HG02623 (cell line): ENCODE data around the gene KCNJ12.
"Not testable (repeated sequence)": the region's sequence is repeated elsewhere in the genome, so short reads cannot be mapped to it uniquely, and the experiment has no call there.

ENCODE experiments used
- ATAC-seq: cut with Tn5 transposase; IDR thresholded peaks from one replicate; pipeline ENCODE4 v1.9.1; 2021; ENCODE audit warnings: moderate library complexity; ENCODE audit not compliant: unreplicated experiment

Gene KCNJ12

GRCh38 chr17:21376081-21376758 is at the start of gene KCNJ12:
TSS of gene KCNJ12 (plus strand) at chr17:21376357. CDS start at chr17:21415343, 38,986 bp downstream.
- ATAC-seq: no peak

DNA sequence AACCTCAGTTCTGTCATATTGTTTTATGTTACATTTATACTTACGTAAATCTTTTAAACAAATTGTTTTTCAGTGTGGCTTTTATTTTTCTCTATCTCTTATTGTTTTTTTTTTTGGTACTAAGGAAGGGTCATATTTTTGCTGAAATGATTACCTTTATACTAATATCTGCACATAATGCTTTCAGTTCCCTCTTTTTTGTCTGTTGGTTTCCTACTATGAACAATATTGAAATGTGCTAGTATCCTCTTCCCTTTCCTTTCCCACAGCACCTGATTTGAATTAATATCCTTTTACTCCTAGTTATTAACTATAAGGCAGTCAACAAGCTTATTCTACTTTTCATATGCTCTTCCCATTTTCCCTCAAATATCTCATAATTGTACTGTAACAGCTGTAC is 48.2 kb upstream of the KCNJ12 start:
- ATAC-seq: not testable (repeated sequence)

DNA sequence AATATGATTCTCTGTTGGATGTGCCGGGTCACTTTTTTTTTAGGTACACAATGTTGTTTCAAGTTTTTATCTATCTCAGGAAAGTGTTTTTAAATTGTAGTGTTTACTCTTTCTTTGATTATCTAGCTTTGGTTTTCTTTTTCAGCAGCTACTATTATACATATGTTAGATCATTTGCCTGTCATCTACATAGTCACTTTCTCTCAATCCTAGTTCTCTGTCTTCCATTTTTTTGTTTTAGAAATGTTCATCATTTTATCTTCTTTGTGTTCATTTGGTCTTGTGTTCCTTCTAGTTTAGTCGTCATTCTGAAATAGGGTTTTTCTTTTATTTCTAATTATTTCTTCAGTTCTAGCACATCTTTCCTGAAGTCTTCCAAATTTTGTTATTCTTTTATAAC is 47.4 kb upstream of the KCNJ12 start:
- ATAC-seq: not testable (repeated sequence)

GRCh38 chr17:21330436-21331160 is 45.6 kb upstream of the KCNJ12 start:
- no peak for ATAC-seq

GRCh38 chr17:21336541-21337294 is 39.4 kb upstream of the KCNJ12 start:
- ATAC-seq: not testable (repeated sequence)

DNA sequence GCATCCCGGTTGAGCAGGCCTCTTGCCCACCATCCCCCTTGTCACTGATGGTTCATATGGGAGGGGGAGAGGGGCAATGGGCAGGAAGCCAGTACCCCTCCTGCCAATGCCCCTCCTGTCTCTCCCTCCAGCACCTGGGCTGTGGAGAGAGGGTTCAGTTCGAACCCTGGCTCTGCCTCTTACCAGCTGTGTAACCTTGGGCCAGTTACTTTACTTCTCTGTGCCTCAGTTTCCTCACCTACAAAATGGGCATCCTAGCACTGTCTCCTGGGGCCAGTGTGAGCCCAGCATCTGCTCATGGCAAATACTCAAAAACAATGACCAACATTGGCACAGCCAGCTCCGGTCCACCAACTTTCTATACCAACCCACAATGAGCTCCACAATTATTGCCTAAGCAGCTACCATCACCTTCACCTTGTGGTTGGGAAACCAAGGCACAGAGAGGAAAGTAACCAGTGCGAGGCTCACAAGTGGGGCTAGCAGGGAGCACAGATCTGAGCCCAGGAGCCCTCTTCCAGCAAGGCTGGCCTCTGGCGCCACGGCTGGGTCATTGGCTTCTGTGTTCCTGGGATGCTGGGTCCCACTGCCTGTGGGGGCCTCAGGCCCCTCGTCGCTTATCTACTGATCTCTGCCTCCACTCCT is 38.1 kb upstream of the KCNJ12 start:
- not testable (repeated sequence) for ATAC-seq

- ATAC-seq: no peak
Measured at GRCh38 chr17:21339011-21339410, 37.1 kb upstream of the KCNJ12 start.

DNA sequence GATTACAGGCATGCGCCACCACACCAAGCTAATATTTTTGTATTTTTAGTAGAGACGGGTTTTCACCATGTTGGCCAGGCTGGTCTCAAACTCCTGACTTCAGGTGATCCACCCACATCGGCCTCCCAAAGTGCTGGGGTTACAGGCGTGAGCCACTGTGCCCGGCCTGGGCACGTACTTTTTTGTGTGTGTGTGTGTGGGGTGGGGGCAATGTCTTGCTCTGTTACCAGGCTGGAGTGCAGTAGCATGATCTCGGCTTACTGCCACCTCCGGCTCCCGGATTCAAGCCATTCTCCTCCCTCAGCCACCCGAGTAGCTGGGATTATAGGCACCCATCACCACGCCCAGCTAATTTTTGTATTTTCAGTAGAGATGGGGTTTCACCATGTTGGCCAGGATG is 36.6 kb upstream of the KCNJ12 start:
- ATAC-seq: not testable (repeated sequence)

DNA sequence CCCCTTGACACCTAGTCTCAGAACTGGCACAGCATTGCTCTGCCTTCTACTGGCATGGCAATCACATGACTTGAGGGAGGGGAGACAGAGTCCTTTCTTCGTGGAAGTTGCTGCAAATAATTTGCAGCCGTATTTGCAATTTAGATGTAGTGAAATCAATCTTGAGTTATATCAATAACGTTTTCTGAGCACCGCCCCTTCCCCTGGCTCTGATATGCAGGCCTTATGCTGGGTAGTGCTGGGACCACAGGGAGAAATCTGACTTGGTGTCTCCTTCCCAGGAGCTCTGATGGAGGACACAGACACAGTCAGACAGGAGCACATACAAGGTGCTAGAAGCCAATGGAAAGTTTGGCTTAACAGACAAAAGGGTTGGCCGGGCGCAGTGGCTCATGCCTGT is 35.8 kb upstream of the KCNJ12 start:
- ATAC-seq: not testable (repeated sequence)

DNA sequence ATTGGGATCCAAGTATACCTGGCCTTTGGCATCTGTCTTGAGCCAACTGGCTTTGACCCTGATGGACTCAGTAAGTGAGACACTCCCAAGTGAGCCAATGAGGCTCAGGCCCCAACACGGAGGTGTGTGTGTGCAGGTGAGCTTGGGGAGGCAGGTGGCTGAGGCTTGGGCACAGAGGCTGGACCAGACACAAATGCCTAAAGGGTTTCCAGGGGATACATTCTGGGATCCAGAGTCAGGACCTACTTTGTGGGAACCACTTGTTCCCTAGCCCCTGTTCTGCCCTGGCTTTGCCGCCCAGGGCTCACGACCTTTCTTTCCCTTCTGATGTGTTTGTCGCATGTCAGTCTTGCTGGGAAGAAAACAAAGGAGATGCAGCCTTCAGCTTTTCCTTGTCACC is 34.9 kb upstream of the KCNJ12 start:
- ATAC-seq: not testable (repeated sequence)

DNA sequence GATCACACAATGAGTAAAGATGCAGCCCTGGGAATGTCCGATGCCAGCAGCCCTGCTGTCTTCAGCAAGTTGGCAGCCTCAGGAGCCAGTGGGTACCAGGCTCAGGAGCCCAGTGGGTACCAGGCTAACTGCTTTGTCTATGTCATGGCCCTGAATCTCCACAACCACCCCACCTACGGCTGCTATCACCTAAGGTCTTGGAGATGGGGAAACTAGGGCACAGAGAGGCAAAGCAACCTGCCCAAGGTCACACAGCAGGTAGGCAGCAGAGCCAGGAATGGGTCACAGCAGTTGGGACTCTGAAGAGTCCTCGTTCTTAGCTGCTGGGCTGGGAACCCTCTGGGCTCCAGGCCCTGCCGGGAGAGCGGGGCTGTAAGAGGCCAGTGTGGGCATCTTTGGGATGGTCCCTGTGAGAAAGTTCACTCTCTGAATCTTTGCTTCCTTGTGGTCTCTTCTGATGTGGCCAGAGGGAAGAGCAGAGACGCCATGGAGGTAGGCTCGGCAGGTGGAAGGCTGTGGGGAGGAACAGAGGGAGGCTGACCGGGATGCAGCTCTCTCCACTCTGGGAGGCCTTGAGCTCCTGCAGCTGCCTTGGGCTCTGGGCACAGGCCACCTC is 34.1 kb upstream of the KCNJ12 start:
- ATAC-seq: not testable (repeated sequence)

GRCh38 chr17:21343061-21343949 is 32.9 kb upstream of the KCNJ12 start:
- not testable (repeated sequence) for ATAC-seq

DNA sequence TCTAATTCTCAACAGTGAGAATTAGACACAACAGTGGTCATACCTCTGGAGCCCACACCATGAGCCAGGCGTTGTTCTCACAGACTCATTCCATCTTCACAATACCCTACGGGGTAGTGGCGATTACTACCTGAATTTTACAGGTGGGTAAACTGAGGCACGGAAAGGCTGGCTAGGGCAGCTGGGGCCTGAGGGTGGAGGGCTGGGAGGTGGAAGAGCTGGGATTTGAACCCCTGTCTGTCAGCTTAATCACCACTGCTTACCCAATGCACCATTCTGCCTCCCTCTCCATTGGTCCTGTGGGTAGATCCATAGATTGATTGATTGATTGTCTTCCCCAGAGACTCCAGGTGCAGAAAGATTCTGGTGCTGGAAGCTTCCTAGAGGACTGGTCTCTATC is 31.4 kb upstream of the KCNJ12 start:
- not testable (repeated sequence) for ATAC-seq

GRCh38 chr17:21345236-21345635 is 30.9 kb upstream of the KCNJ12 start:
- no peak for ATAC-seq

- ATAC-seq: not testable (repeated sequence)
Measured at GRCh38 chr17:21346107-21346506, 30.1 kb upstream of the KCNJ12 start.

DNA sequence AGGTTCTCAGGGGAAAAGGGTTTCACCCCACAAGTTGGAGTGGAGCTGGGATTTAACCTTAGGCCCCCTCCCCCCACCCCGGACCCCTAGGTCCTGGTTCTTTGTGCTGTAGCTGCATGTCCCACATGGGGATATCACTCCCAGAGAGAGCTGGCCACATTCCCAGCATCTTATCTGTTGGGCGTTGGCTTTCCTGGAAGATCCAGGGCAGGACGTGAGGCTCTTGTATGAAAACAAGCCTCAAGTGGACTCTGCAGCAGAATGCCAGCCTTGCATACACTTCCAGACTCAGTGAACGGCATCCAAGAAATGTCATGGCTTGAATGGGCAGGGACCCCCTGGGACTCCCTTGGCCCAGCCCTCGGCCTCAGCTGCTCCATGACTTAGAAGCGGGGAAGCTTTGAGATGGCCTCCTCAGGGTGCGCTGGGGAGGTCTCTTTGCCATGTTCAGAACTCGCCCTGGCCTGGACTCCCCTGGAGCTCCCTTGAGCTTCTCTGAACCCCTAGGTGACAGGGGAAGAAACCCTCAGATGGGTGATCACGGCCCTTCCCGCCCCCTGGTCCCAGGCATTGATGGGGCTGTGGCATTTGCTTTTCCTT is 29.4 kb upstream of the KCNJ12 start:
- ATAC-seq: not testable (repeated sequence)

GRCh38 chr17:21347660-21348059 is 28.5 kb upstream of the KCNJ12 start:
- not testable (repeated sequence) for ATAC-seq

DNA sequence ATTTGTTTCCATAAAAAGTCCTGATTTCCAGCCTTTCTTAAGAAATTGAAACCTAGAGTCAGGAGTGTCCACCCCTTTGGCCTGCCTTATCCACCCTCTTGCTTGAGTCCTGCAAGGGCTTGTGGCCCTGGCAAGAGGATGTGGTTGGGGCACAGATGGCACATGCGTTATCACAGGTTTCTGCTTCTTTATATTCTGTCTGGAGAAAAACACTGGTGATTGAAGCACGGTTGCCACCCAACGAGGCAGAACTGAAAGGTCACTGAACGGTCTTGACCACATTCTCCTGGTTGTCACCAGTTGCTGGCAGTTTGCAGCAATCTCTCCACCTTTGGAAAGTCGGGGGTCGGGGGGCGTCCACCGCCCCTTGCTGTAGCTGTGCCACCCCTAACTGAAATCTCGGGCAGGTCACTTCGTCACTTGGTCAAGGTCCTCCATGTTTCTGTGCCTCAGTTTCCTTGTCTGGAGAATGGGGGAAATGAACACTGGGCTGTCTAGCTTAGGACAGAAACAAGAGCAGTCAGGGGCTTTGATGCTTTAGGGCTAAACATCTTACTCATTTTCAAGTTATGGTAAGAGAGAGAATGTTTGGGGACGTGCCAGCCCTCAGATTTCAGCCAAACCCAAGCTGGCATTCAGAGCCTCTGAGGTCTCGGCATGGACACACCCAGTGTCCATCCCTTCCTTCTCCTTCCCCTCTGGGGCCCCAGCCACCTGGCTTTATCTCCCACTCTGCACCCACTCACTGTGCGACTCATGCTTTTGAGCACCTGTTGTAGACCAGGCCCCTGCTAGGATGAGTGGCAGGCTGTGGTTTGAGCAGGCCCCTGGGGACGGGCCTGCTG is 27.9 kb upstream of the KCNJ12 start:
- ATAC-seq: not testable (repeated sequence)
